Spleen (tissue), 11 donors: ENCODE data around the gene HOXB5. TPM values are rescaled to one million over a fixed set of nuclear protein-coding genes. Genes with fewer than 3 reads are reported as not detected.

Experiments used
- DNase-seq: peaks from one replicate; pipeline ENCODE4 v3.0.0-alpha.2; 2020
- H3K27ac ChIP-seq, 8 donors: fragments of 200-600 bp; sonication (generic) in 7 of 8; 1 replicate in 4 of 8; 2 replicates in 4 of 8; pipeline versions ENCODE4 v1.5.0 to v1.8.0; 2016 to 2021; ENCODE audit warnings: inconsistent platforms in 4 of 8, mild to moderate bottlenecking in 4 of 8, moderate library complexity in 1 of 8
- H3K27me3 ChIP-seq, 7 donors: fragments of 200-600 bp; sonication (generic) in 6 of 7; replicated peaks in 1 of 7; 1 replicate in 4 of 7; 2 replicates in 3 of 7; pipeline versions ENCODE4 v1.5.0 to v1.8.0; 2016 to 2021; ENCODE audit warnings: inconsistent platforms in 3 of 7, mild to moderate bottlenecking in 1 of 7
- H3K36me3 ChIP-seq, 6 donors: fragments of 200-600 bp; sonication (generic) in 5 of 6; 1 replicate in 4 of 6; 2 replicates in 2 of 6; pipeline versions ENCODE4 v1.5.0 to v1.8.0; 2016 to 2021; ENCODE audit warnings: inconsistent platforms in 2 of 6
- H3K4me1 ChIP-seq, 6 donors: fragments of 200-600 bp; sonication (generic) in 5 of 6; 1 replicate in 3 of 6; 2 replicates in 3 of 6; pipeline versions ENCODE4 v1.5.0 to v1.8.0; 2016 to 2021; ENCODE audit warnings: inconsistent platforms in 3 of 6
- H3K4me3 ChIP-seq, 8 donors: fragments of 200-600 bp; sonication (generic) in 7 of 8; 1 replicate in 4 of 8; 2 replicates in 4 of 8; pipeline versions ENCODE4 v1.5.0 to v1.8.0; 2016 to 2021; ENCODE audit warnings: inconsistent platforms in 4 of 8, mild to moderate bottlenecking in 4 of 8, moderate library complexity in 2 of 8
- H3K9me3 ChIP-seq, 8 donors: fragments of 200-600 bp; sonication (generic) in 7 of 8; 1 replicate in 4 of 8; 2 replicates in 4 of 8; pipeline versions ENCODE4 v1.5.0 to v1.8.0; 2016 to 2021; ENCODE audit warnings: inconsistent platforms in 4 of 8
- POLR2A ChIP-seq, 3 donors: fragments of 450-650 bp; IDR thresholded peaks; one replicate each; pipeline ENCODE4 v1.5.1; 2017; ENCODE audit warnings: antibody characterized with exemption in 3 of 3, mild to moderate bottlenecking in 1 of 3
- POLR2AphosphoS5 ChIP-seq, 3 donors: sonication (generic); formaldehyde crosslinking; IDR thresholded peaks; one replicate each; pipeline ENCODE4 v1.5.1; 2017; ENCODE audit warnings: antibody characterized with exemption in 3 of 3
- WGBS, 5 donors: extraction: QIAGEN DNeasy Blood & Tissue Kit in 3 of 5; methylation state at CpG; one replicate each; pipeline versions ENCODE4 v1.1.5 to v1.1.7; 2013 to 2018; 5-methylcytosine and 5-hydroxymethylcytosine counted together
- intact Hi-C: fragments of 100-400 bp; cut with DNase I; formaldehyde crosslinking; loops from one replicate; pipeline ENCODE4 v1.15.0; 2023; ENCODE audit warnings: low total_unique reads
- polyA plus RNA-seq, 3 donors: library from polyadenylated mRNA; stranded (reverse); fragments of 200-250 nt; gene quantifications; one replicate each; pipeline ENCODE4 v1.2.1, GENCODE V29; 2013
- total RNA-seq, 7 donors: library from RNA; depleted of rRNA in 3 of 7; stranded (reverse); fragments of >200 nt in 3 of 7; fragmentation: NEBNext Ultra II Directional in 4 of 7; extraction: Animal tissue kit (Norgen Biotek cat#: 25700) in 4 of 7; gene quantifications; one replicate each; pipeline versions ENCODE4 v1.1.0 to v1.2.1, GENCODE V29; 2016 to 2021
- TF ChIP-seq, protein P1 (sequence below), 11 experiments: fragments of 200-600 bp in 7 of 11; fragments of 450-650 bp in 4 of 11; sonication (generic) in 4 of 11; IDR thresholded peaks in 8 of 11; conservative IDR thresholded peaks in 3 of 11; 1 replicate in 7 of 11; 2 replicates in 4 of 11; pipeline versions ENCODE4 v1.4.0 to v1.8.0; 2016 to 2021; ENCODE audit warnings: antibody characterized with exemption in 11 of 11, inconsistent platforms in 4 of 11, mild to moderate bottlenecking in 1 of 11
- donor health status: healthy with polysubstance abuse.
- donor health status: DM: no; HTN: no; CAD: no; lungs with moderate emphysema.
- donor health status: DM: no; HTN: no; CAD: no.
- donor health status: Bipolar disorder and iron deficiency.
- donor health status: healthy.
- donor health status: DM: no; HTN: no; CAD: no.
- donor health status: DM: yes; HTN: yes; CAD: no.

Gene HOXB5
- total and polyA plus RNA-seq, 10 donors = 0.43 to 2.6 (median 1.1) TPM

DNA sequence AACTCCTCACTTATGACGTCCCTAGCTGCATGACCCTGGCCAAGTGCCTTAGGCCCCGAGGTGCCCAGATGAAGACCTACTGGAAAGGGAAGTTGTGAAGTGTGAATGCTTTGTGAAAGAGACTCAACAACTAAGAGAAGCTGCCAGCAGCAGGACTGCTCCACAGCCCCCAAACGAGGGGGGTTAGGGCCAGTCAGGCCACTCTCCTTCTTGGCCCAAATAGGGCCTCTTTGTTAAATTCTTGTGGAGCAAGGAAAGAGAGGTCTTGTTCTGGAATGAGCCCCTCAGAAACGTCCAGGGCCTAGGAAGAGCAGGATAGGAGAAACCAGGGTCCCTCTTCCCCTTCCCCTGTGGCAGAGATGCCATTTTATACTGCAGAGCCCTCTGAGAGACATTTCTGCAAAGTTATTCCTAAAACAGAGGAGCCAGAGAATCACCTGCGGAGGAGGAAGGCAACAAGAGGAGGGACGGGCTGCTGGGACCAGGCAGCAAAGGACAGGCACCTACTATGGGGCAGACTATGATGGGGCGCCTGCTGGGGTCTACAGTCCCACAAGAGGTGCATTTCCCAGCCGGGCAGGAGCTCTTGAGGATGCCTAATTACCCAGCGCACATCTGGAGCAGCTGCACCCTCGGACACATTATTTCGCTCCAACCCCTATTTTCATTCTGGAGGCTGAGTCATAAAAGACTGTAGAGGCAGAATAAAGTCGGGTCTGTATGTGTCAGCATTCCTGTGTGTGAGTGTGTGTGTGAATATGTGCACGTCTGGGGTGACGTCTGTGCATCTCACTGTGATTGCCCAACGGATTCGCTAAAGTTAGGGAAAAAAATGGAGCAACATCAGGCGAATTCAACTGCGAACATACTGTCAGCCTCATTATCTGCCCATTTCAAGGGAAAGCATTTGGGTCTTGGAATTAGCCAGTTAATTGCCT lies 44.0 kb upstream of the HOXB5 start:
- no peaks in the 10 kb centered on the region for H3K36me3 ChIP-seq
- H3K27me3 ChIP-seq = peaks cover 26 to 100% (median 97%) of the 10 kb centered on the region in 7 donors
- H3K4me1 ChIP-seq = peaks cover 4 to 37% (median 14%) of the 10 kb centered on the region in 6 donors
- no peak overlapping the region for H3K27ac ChIP-seq
- 56 to 69% (median 67%) methylated on average over 18 of the region's 18 CpGs for WGBS, 5 donors
- no peaks in the 10 kb centered on the region for H3K9me3 ChIP-seq
- no peak overlapping the region for H3K4me3 ChIP-seq
- intact Hi-C loops = no loop called here
- TF ChIP-seq POLR2A (IDR thresholded peaks at IDR 0.05) (no peak), POLR2AphosphoS5 (IDR thresholded peaks at IDR 0.05) (no peak)
- TF ChIP-seq, protein P1, sequence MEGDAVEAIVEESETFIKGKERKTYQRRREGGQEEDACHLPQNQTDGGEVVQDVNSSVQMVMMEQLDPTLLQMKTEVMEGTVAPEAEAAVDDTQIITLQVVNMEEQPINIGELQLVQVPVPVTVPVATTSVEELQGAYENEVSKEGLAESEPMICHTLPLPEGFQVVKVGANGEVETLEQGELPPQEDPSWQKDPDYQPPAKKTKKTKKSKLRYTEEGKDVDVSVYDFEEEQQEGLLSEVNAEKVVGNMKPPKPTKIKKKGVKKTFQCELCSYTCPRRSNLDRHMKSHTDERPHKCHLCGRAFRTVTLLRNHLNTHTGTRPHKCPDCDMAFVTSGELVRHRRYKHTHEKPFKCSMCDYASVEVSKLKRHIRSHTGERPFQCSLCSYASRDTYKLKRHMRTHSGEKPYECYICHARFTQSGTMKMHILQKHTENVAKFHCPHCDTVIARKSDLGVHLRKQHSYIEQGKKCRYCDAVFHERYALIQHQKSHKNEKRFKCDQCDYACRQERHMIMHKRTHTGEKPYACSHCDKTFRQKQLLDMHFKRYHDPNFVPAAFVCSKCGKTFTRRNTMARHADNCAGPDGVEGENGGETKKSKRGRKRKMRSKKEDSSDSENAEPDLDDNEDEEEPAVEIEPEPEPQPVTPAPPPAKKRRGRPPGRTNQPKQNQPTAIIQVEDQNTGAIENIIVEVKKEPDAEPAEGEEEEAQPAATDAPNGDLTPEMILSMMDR (IDR thresholded peaks at IDR 0.05 in 8 of 11, conservative IDR thresholded peaks at IDR 0.05 in 3 of 11) = no peak
- DNase-seq = no peak

DNA sequence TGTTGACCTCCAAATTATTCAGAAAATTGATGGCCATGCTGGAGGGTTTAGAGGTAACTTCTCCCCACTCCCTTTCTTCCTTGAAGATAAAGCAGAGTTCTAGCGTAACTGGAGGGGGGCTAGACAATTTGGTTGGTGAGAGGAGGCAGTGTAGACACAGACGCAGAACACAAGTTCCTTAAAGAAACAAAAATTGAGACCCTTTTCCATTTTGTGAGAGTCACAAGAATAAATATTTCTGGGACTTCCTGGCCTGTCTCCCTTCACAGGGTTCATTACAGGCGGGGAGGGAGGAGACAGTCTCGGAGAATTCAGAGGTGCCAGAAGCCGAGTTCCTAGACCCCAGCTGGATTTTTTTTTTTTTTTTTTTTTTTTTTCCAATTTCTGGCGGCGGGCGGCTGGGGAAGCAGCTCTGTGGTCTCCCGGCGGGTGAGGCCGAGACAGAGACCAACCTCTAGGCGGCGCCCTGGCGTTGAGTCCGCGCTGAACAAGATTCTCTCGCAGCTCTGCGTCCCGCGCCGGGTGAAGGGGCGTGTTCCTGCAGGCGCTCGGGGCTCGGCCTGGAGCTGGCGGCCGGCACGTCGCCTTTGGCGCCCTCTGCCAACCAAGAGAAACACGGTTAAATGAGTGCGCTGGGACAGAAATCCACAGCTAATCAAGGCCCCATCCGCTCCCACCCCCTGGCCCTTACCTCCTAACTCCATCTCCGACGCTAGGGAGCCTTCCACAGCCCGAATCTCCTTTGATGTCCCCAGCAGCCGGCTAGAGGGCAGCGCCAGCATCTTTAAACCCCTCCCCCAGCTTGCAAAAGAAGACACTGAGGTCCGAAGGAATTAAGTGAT lies 42.8 kb upstream of the HOXB5 start:
- DNase-seq = peak; percentile 84
- no peak for TF ChIP-seq POLR2A (IDR thresholded peaks at IDR 0.05)
- peak in 1 of 3 donors; percentile 24 for TF ChIP-seq POLR2AphosphoS5 (IDR thresholded peaks at IDR 0.05)
- TF ChIP-seq, protein P1 (IDR thresholded peaks at IDR 0.05 in 8 of 11, conservative IDR thresholded peaks at IDR 0.05 in 3 of 11) = peak in 5 of 11 experiments; percentile 50 to 65 (median 53)
- 4 to 11% (median 7%) methylated on average over 28 to 39 of the region's 39 CpGs for WGBS, 5 donors
- H3K9me3 ChIP-seq = no peaks in the 10 kb centered on the region
- H3K36me3 ChIP-seq = no peaks in the 10 kb centered on the region
- intact Hi-C loops = no loop called here
- H3K27ac ChIP-seq = no peak overlapping the region
- H3K4me3 ChIP-seq = peak overlapping the region in 1 of 8 donors; percentile 13
- peaks cover 20 to 100% (median 97%) of the 10 kb centered on the region in 7 donors for H3K27me3 ChIP-seq
- peaks cover 3 to 25% (median 7%) of the 10 kb centered on the region in 6 donors for H3K4me1 ChIP-seq

GRCh38 chr17:48634493-48635208 lies 41.1 kb upstream of the HOXB5 start:
- no peaks in the 10 kb centered on the region for H3K9me3 ChIP-seq
- intact Hi-C loops = no loop called here
- no peak overlapping the region for H3K4me3 ChIP-seq
- TF ChIP-seq, protein P1 (IDR thresholded peaks at IDR 0.05 in 8 of 11, conservative IDR thresholded peaks at IDR 0.05 in 3 of 11) = no peak
- no peak for TF ChIP-seq POLR2A (IDR thresholded peaks at IDR 0.05)
- TF ChIP-seq POLR2AphosphoS5 (IDR thresholded peaks at IDR 0.05) = no peak
- H3K4me1 ChIP-seq = peaks cover 3 to 23% (median 7%) of the 10 kb centered on the region in 6 donors
- peaks cover 20 to 100% (median 99%) of the 10 kb centered on the region in 7 donors for H3K27me3 ChIP-seq
- 46 to 59% (median 55%) methylated on average over 19 to 20 of the region's 20 CpGs for WGBS, 5 donors
- no peaks in the 10 kb centered on the region for H3K36me3 ChIP-seq
- no peak overlapping the region for H3K27ac ChIP-seq
- DNase-seq = no peak
